ENCODE results near the gene ZNF22.
"Not testable (repeated sequence)": the region's sequence is repeated elsewhere in the genome, so short reads cannot be mapped to it uniquely, and the experiment has no call there.

The ZNF22 gene

DNA sequence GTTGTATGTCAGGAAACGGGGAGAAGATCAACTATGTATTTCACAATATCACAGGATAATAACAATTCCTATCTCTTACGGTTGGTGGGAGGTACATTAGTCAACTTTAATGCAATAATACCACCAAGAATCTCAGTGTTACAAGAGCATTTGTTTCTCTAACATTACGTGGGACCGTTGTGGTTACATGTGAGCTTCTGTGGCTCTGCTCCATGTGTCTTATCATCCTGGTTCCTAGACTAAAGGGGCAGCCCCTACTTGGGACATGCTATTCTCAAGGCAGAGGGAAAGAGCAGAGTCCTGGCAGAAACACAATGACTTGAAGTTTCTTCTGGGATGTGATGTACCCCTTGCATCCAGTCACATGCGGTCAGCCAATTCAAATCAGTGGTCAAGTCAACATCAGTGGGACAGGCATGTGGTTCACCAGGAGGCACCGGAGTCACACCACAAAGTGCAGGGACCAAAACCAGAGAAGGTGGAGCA is 2.5 kb upstream of the ZNF22 start:
- Mint-ChIP-seq H3K27me3 (no peaks in the 10 kb centered on the region), H3K4me1 (ENCODE audit: low read depth) (peaks cover 41% of the 10 kb centered on the region), H3K4me3 (no peak overlapping the region), H3K27ac (no peak overlapping the region), H3K9me3 (peaks cover 13% of the 10 kb centered on the region), H3K36me3 (ENCODE audit: low read depth) (peaks cover 28% of the 10 kb centered on the region)
- no peak for DNase-seq

DNA sequence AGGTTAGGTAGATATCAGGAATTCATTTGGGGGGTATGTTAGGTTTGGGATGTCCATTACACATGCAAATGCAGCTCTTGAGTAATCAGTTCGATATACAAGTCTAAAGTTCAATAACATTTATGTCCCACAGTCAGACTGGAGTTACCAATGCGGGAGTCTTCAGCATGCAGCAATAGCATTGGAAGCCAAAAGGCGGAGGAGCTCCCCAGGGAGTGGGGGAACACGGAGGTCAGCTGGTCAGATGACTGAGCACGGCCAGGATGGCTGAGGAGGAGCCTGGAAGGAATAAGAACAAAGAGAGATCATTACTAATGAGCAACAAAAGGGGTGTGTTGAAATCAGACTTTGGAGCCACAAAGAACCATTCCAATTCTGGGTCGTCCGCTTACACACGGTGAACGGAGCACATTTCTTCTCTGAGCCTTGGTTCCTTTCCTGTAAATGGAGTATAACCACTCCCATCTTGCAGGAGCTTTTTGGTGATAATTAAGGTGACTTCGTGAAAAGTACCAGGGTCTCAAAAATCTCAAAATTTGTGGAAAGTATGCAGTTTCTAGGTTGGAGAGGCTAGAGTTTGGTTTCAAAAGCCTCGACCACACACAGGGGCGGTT is 478 bp upstream of the ZNF22 start:
- no peak for DNase-seq
- peak overlapping the region; percentile 77 for H3K4me3 Mint-ChIP-seq
- H3K4me1 Mint-ChIP-seq (ENCODE audit: low read depth) = peaks cover 44% of the 10 kb centered on the region
- H3K36me3 Mint-ChIP-seq (ENCODE audit: low read depth) = peaks cover 49% of the 10 kb centered on the region
- peaks cover 30% of the 10 kb centered on the region for H3K9me3 Mint-ChIP-seq
- no peaks in the 10 kb centered on the region for H3K27me3 Mint-ChIP-seq
- peak overlapping the region; percentile 95 for H3K27ac Mint-ChIP-seq

DNA sequence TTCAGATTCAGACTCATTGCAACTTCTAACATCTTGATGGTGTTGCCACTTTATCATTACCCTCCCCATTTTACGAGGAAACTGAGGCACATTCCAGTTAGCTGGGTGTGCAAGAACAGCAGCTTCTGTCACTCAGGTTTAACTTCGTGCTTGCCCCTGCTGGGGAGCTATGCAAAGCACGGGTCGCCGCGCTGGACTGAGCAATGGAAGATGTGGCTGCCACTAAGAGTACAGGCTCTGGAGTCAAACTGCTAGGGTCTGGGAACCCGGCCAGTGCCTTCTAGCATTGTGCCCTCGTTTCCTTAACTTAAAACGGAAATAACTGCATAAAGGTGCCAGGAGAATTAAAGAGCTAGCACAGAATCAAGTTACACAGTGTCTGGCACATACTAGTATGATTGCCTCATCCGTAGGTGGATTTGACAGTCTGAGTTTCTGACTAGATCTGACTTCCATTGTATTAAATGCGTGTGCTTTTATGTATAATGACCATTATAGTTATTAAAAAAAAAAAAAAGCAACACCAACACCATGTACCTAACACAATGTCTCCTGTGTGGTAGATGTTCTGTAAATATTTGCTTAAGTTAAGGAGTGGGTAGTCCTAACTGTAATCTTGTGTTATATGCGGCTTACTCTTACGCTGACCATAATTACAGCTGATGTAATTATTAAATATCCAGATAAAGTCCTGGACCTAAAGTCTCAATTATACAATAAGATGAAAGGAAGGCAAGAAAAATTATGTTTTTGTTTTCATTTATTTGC is 842 bp downstream of the ZNF22 start:
- H3K36me3 Mint-ChIP-seq (ENCODE audit: low read depth) = peaks cover 57% of the 10 kb centered on the region
- DNase-seq = peak; percentile 75

DNA sequence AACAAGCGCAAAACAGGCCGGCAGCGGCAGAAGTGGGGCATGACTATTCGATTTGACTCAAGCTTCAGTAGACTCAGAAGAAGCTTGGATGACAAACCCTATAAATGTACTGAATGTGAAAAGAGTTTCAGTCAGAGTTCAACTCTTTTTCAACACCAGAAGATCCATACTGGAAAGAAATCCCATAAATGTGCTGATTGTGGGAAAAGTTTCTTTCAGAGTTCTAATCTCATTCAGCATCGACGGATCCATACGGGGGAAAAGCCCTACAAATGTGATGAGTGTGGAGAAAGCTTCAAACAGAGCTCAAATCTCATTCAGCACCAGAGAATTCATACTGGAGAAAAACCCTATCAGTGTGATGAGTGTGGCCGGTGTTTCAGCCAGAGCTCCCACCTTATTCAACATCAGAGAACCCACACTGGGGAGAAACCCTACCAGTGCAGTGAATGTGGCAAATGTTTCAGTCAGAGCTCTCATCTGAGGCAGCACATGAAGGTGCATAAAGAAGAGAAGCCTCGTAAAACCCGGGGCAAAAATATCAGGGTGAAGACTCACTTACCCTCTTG is 2.8 kb downstream of the ZNF22 start:
- Mint-ChIP-seq H3K27me3 (no peaks in the 10 kb centered on the region), H3K4me1 (ENCODE audit: low read depth) (peaks cover 34% of the 10 kb centered on the region), H3K9me3 (peaks cover 31% of the 10 kb centered on the region), H3K27ac (no peak overlapping the region), H3K36me3 (ENCODE audit: low read depth) (peaks cover 57% of the 10 kb centered on the region), H3K4me3 (no peak overlapping the region)
- DNase-seq = no peak

More for the DNA sequence above, 842 bp downstream of the ZNF22 start:
- Mint-ChIP-seq H3K4me3 (peak overlapping the region; percentile 87), H3K27ac (peak overlapping the region; percentile 92), H3K4me1 (ENCODE audit: low read depth) (peaks cover 34% of the 10 kb centered on the region), H3K9me3 (peaks cover 31% of the 10 kb centered on the region), H3K27me3 (no peaks in the 10 kb centered on the region)

DNA sequence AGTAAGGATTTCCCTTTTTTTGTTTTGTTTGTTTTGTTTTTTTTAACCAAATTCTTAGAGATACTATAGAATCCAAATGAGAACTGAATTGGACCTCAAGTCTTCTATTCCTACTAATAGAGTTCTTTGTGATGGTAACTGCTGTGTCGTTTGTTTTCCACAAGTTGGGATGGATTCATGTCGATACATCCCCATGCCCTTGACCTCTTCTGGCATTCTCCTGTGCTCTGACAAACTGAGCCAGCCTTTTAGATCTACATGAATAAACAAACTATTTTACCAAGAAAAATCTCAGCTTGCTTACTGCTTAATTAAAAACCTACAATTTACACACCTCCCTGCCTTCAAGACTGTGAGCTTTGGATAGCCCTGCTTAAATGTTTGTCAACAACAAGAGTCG is 3.9 kb downstream of the ZNF22 start:
- DNase-seq = no peak
- Mint-ChIP-seq H3K36me3 (ENCODE audit: low read depth) (peaks cover 57% of the 10 kb centered on the region), H3K4me1 (ENCODE audit: low read depth) (peaks cover 34% of the 10 kb centered on the region), H3K27me3 (no peaks in the 10 kb centered on the region), H3K4me3 (no peak overlapping the region), H3K27ac (no peak overlapping the region), H3K9me3 (peaks cover 31% of the 10 kb centered on the region)

DNA sequence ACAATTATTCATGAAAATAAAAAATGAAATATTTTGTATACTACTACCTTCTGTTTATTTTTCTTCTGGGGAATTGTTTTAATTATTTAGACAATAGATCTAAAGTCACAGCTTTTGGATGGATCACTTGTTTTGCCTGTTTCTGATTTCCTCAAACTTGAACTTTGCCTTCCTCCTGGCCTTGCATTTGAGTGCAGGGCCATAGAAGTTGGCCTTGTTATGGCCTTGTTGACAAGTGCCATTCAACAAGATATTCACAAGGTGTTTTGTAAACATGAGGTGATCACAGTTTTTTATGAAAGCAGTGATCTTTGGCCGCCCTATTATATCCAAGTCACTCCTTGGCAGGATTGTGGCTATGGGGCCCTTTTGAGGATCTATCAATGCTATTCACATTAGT is 4.6 kb downstream of the ZNF22 start:
- Mint-ChIP-seq H3K36me3 (ENCODE audit: low read depth) (peaks cover 53% of the 10 kb centered on the region), H3K4me1 (ENCODE audit: low read depth) (peaks cover 28% of the 10 kb centered on the region), H3K27ac (no peak overlapping the region), H3K4me3 (no peak overlapping the region), H3K9me3 (peaks cover 25% of the 10 kb centered on the region), H3K27me3 (no peaks in the 10 kb centered on the region)
- no peak for DNase-seq

DNA sequence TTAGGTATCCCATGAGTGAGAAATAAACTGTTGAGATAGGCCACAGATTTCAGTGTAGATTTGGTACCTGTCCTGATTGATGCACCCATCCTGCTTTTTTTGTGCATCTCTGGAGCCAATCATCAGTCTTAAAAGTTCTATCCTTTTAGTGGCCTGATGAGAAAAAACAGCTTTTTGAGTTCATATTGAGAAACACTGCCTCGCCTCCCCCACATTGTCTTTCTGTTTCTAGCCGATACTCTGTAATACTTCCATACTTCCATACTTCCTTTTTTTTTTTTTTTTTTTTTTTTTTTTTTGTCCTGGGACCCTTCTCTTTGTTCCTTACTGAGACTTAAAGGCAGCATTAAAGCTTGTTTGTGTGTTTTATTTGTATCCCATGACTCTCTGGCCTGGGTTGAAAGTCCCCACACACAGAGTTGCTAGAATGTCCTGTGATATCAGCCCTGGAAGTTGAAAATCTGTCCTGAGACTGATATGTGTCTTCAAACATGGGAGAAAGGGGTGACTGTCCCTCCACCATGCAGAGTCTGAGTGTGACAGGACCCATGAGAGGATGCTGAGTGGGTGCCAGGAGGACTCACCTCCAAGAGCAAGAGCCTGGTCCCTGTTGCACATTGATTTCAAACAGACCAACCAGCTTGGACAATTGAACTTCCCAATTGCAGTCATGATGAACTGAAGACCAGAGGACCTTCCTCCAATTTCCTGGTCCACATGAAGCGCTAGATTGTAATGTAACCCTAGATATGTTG is 5.7 kb downstream of the ZNF22 start:
- peaks cover 21% of the 10 kb centered on the region for H3K4me1 Mint-ChIP-seq (ENCODE audit: low read depth)
- DNase-seq = no peak
- H3K4me3 Mint-ChIP-seq = no peak overlapping the region
- H3K36me3 Mint-ChIP-seq (ENCODE audit: low read depth) = peaks cover 46% of the 10 kb centered on the region
- H3K27me3 Mint-ChIP-seq = no peaks in the 10 kb centered on the region
- no peak overlapping the region for H3K27ac Mint-ChIP-seq
- peaks cover 25% of the 10 kb centered on the region for H3K9me3 Mint-ChIP-seq

DNA sequence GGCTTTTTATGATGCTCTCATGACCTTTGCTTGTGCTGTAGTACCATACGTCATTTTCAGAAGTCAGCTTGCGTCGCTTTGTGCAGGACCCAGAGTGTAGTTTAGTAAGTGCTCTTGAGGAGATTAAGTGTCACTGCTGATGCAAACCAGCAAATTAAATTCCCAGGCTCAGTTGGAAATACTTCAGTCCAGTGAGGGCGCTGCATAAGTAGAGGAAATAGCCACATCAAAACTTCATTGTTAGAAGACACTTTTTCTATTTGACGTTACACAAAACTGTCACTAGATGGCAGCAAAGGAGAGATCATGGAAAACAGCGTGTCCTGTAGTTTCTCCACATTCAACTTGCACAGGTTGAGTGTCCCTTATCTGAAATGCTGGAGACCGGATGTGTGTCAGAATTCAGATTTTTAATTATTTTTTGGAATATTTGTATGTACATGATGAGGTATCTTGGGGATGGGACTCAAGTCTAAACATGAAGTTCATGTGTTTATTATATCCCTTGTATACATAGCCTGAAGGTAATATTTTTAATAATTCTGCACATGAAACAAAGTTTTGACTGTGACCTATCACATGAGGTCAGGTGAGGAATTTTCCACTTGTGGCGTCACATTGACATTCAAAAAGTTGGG is 7.9 kb downstream of the ZNF22 start:
- Mint-ChIP-seq H3K27ac (no peak overlapping the region), H3K36me3 (ENCODE audit: low read depth) (peaks cover 25% of the 10 kb centered on the region), H3K4me1 (ENCODE audit: low read depth) (peaks cover 5% of the 10 kb centered on the region), H3K27me3 (peaks cover 3% of the 10 kb centered on the region), H3K9me3 (peaks cover 14% of the 10 kb centered on the region), H3K4me3 (no peak overlapping the region)
- no peak for DNase-seq

DNA sequence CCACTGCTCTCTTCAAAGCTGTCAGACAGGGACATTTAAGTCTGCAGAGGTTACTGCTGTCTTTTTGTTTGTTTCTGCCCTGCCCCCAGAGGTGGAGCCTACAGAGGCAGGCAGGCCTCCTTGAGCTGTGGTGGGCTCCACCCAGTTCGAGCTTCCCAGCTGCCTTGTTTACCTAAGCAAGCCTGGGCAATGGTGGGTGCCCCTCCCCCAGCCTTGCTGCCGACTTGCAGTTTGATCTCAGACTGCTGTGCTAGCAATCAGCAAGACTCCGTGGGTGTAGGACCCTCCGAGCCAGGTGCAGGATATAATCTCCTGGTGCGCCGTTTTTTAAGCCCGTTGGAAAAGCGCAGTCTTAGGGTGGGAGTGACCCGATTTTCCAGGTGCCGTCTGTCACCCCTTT is 13.8 kb downstream of the ZNF22 start:
- H3K4me3 Mint-ChIP-seq; DNase-seq; H3K9me3 Mint-ChIP-seq; H3K27me3 Mint-ChIP-seq; H3K4me1 Mint-ChIP-seq (ENCODE audit: low read depth); H3K27ac Mint-ChIP-seq; H3K36me3 Mint-ChIP-seq (ENCODE audit: low read depth): not testable (repeated sequence)

DNA sequence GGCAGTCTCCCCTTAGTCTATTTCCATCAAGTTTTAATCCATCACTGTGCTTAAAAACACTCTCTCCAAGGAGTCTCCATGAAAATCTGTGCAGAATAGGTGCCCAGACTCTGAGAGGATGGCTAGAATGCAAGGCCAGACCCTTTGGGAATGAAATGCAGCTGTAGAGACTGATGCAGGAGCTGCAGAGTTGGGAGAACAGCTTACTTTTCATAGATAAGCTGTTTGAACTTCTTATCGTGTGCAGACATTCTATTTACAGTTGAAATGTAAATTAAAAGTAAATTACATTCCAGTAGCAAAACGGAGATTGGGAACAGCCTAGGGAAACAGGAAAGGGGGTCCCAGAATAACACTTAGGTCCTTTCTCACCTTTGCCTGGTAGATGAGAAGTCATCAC is 14.9 kb downstream of the ZNF22 start:
- Mint-ChIP-seq H3K9me3 (no peaks in the 10 kb centered on the region), H3K4me3 (no peak overlapping the region), H3K27me3 (peaks cover 6% of the 10 kb centered on the region), H3K4me1 (ENCODE audit: low read depth) (no peaks in the 10 kb centered on the region), H3K36me3 (ENCODE audit: low read depth) (no peaks in the 10 kb centered on the region), H3K27ac (no peak overlapping the region)
- no peak for DNase-seq

DNA sequence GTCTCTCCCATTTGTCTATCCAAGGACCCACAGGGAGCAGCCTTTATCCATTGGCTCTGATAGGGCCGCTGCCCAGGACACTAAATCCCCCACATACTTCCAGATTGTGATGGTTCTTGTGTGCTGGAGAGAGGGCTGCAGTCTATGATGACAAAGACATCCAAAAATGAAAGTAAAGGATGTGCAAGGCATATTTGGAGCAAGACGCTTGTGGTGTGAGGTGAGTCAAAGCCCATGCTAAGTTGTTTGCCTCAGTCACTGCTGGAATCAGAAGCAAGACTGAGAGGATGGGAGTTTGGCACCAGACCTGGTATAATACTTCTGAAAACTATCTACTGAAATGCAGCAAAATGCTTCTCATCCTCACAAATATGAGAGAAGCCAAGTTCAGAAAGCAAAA is 22.7 kb downstream of the ZNF22 start:
- no peaks in the 10 kb centered on the region for H3K4me1 Mint-ChIP-seq (ENCODE audit: low read depth)
- peaks cover 14% of the 10 kb centered on the region for H3K9me3 Mint-ChIP-seq
- H3K27me3 Mint-ChIP-seq = peaks cover 3% of the 10 kb centered on the region
- H3K4me3 Mint-ChIP-seq = no peak overlapping the region
- no peak for DNase-seq
- H3K27ac Mint-ChIP-seq = no peak overlapping the region
- no peaks in the 10 kb centered on the region for H3K36me3 Mint-ChIP-seq (ENCODE audit: low read depth)

DNA sequence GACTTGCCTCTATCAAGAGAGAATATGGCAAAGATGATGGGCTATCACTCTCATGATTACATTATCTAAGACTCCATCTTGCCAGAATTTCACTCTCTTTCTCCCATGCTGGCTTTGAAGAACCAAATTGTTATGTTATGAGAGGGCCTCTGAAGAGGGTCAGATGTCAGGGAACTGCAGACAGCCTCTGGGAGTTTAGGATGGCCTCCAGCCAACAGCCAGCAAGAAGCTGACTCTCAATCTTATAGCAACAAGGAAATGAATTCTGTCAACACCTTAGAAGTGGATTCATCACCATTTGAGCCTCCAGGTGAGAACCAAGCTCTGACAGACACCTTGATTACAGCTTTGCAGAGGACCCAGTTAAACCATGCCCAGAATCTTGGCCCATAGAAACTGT is 33.6 kb downstream of the ZNF22 start:
- Mint-ChIP-seq H3K36me3 (ENCODE audit: low read depth) (peaks cover 4% of the 10 kb centered on the region), H3K4me1 (ENCODE audit: low read depth) (no peaks in the 10 kb centered on the region), H3K4me3 (no peak overlapping the region), H3K27ac (no peak overlapping the region), H3K27me3 (peaks cover 34% of the 10 kb centered on the region), H3K9me3 (peaks cover 20% of the 10 kb centered on the region)
- DNase-seq = no peak

DNA sequence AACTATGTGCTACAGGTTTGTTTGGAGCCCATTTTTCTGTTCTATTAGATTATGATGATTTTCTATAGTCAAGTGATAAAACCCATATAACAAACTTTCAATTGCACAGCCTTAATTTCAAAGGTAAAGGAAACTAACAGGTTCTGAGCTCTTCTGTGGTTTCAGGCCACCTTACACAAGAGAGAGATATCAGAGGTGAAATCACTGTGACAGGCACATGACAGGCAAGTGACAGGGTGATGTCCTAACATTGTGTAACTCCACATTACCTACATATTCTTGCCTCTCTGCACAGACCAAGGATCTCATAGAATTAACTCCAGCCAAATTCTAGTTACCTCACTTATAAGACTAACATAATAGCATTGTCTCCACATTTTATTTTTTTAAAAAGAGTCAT is 35.0 kb downstream of the ZNF22 start:
- Mint-ChIP-seq H3K4me1 (ENCODE audit: low read depth) (no peaks in the 10 kb centered on the region), H3K27ac (no peak overlapping the region), H3K4me3 (no peak overlapping the region), H3K9me3 (peaks cover 11% of the 10 kb centered on the region), H3K27me3 (peaks cover 34% of the 10 kb centered on the region), H3K36me3 (ENCODE audit: low read depth) (peaks cover 4% of the 10 kb centered on the region)
- DNase-seq = no peak

DNA sequence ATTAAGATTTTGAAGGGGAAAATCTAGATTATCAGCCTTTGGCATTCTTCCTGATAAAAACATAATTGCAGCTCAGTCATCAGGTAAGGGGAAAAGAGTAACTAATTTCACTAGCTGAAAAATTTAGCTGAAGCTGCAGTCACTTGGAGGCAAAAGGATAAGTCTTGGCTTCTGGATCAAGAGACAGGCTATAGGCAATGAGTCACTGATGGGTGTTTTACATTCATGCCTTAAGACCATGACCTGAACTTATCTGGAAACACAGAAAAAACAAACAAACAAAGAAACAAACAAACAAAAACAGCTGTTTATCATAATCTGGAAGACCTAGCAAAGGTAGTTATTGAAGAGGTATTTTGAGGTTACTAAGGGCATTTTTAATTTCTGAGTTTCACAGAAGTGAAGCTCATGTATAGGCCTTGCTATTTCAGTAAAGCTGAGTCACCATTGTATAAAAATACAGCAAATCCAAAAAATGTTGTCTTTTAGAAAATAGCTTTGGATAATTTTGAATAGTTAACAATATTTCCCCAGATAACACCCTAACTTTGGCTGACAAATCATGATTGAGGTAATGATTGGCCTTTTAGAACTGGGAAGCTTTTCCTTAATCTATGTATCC is 40.3 kb downstream of the ZNF22 start:
- Mint-ChIP-seq H3K4me1 (ENCODE audit: low read depth) (no peaks in the 10 kb centered on the region), H3K27me3 (peaks cover 22% of the 10 kb centered on the region), H3K27ac (no peak overlapping the region), H3K9me3 (no peaks in the 10 kb centered on the region), H3K4me3 (no peak overlapping the region), H3K36me3 (ENCODE audit: low read depth) (no peaks in the 10 kb centered on the region)
- no peak for DNase-seq

Data from activated T-cell treated with anti-CD3 and anti-CD28 coated beads, Interleukin-2, amount 50 U/mL, for 24 hours (primary cell).